ENCODE measurements around the gene MYADML2.
"Not testable (repeated sequence)": the region's sequence is repeated elsewhere in the genome, so short reads cannot be mapped to it uniquely, and the experiment has no call there.

MYADML2 gene

DNA sequence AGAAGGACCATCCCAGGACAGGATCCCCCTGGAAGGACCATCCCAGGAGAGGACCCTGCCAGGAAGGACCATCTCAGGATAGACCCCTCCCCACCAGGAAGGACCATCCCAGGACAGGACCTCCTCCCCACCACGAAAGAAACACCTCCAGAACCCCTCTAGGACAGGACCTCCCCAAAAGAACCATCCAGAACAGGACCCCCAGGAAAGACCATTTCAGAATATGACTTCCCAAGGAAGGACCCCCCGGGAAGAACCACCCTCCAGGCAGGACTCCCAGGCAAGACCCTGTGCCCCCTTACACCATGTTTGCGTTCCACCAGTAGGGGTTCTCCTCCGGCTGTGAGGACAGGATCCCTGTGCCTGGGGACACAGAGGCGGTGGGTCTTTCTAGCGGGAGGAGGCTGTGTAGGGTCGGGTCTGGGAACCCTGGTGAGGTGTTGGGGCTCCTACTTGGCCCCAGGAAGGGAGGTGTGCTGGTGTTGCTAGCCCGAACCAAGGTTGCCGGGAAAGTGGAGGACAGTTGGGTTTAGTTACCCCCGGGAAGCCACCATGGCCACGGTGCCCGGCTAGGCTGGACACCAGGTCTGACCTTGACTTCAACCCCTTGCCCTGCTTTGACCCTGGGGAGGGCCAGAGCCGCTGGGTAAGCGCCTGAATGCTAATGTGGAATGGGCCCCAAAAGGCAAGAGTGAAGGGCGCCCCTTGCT is 11.8 kb upstream of the MYADML2 start:
- DNase-seq: no peak

DNA sequence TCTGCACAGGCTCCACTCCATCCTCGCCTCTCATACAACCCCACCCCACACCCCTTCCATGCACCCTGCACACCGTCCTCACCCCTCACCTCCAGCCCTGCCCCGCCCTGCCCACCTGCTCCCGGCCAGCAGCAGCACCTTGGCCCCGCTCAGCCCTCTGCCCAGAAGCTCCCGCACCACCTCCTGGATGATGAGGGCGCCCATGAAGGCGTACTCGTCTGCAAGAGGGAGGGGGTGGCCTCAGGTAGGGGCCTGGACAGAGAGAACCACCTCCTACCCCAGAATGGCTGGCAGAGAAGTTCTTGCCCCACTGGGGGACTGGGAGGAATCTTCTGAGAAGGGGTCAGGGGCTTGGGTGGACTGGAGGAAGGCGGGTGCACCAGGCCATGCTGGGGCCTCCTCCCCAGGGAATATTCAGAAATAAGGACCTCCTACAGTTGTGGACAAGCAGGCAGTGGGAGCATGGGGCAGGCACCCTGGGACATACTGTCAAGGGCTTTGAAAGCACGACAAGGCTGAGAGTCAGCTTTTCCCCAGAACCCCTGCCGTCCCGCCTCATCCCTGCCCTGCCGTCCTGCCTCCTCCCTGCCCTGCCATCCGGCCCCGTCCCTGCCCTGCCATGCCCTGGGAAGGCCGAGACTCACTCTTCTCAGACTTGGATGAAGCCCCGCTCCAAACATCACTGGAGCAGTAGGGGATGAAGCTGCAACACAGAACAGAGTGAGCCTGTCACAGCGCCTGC is 10.8 kb upstream of the MYADML2 start:
- no peak for DNase-seq

DNA sequence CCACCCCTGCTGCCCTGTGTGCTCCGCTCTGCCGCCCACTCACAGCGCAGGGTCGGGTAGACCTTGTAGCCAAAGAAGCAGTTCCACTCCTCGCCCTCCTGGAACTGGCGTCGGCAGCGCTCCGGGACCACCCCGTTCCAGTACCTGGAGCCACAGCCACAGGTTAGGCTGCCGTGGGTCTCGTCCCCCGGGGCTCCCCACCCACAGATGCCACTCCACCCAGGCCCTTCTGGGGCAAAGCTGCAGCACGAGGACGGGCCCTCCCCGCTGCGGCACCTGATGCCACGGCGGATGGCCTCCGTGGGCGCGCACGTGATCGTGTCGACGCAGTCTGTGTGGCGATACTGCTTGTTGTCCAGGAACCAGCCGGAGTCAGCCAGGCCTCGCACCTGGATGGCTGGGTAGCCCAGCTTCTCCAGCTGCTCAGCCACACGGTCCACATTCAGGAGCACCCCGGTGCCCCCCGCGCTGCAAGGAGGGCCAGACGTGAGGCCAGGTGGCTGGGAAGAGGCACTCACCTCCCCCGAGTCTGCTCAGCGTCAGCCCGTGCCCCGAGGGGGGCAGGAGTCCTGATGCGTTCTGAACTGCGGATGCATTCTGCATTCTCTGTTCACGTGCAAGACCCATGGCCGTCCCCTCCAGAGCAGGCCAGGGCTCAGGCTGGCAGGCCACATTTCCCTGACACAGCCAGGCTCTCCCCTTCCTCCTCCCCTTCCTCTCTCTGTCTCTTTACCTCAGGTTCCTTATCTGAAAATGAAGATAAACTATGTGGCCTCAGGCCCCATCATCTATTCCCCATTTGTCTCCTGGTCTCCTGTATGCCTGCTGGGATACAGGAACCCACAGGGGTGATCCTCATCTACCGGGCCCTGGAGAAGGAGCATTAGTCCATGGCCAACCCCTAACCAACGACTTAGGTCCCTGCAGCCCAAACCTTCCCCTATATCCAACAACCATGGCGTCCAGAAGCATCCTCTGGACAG is 9.9 kb upstream of the MYADML2 start:
- DNase-seq: no peak

DNA sequence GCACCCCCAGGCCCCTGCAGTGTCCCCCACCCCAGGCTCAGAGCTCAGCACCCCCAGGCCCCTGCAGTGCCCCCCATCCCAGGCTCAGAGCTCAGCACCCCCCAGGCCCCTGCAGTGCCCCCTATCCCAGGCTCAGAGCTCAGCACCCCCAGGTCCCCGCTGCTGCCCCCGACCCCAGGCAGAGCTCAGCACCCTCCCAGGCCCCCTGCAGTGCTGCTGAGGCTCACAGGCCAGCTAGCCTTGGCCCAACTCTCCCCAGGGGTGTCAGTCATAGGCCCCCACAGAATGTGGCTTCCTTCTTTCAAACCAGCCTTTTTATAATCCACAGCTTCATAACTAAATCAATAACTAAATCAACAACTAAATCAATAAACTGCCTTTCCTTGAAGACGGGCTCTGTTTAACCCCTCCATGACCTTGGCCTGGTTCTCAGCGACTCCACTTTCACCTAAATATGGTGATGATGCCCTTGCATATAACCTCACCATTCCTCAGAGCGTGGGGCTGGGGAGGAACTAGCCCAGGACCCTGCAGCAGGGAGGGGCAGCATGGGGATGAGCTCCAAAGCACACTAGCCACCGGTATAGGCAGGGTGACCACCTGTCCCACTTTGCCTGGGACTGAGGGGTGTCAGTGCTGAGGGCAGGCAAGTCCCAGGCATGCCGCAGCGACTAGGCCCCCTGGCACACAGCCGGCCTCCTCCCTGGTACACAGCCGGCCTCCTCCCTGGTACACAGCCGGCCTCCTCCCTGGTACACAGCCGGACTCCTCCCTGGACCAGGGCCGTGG is 8.9 kb upstream of the MYADML2 start:
- DNase-seq: no peak

DNA sequence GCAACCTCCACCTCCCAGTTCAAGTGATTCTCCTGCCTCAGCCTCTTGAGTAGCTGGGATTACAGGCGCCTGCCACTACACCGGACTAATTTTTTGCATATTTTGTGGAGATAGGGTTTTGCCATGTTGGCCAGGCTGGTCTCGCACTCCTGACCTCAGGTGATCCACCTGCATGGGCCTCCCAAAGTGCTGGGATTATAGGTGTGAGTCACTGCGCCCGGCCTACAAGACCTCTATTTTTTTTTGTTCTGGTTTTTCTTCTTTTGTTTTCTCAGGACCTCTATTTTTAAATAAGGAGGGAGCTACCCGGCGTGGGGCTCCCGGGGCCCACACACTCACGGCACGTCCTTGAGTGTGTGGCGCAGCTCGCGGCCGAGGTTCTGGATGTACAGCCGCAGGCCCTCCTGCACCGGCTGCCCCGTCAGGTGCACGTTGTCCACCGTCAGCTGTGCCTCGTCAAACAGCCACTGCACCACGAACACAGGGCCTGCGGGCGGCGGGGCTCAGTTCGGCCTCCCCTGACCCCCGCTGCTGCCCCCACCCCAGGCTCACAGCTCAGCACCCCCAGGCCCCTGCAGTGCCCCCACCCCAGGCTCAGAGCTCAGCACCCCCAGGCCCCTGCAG is 8.1 kb upstream of the MYADML2 start:
- no peak for DNase-seq

DNA sequence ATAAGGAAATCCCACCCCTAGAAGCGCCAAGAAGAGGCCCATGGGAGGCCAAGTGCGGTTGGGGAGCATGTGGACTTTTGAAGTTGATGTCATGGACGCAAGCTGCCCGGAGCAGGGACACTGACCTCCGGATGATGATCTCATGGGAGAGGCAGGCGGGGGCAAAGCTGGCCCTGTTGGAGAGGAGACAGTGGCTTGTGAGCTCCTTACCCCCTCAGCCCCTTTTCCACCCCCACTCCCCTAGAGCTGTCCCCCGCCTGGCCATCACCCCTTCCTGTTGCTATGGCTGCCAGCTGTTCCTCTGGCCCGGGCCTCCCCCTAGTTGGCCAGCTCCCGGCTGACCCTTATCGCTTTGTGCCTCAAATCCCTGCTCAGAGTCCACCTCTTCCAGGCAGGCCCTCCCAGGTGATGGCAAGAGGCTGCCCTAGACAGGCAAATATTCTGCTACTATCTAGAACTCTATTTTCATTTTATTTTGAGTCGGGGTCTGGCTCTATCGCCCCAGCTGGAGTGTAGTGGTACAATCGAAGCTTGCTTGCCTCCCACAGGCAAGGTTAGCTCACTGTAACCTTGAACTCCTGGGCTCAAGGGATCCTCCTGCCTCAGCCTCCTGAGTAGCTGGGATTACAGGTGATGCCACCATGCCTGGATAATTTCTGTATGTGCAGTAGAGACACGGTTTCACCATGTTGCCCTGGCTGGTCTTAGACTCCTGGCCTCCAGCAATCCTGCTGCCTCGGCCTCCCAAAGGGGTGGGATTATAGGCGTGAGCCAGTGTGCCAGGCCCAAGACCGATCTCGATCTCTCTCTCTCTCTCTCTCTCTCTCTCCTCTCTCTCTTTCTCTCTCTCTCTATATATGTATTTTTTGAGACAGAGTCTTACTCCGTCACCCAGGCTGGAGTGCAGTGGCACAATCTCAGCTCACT is 7.4 kb upstream of the MYADML2 start:
- DNase-seq: no peak

DNA sequence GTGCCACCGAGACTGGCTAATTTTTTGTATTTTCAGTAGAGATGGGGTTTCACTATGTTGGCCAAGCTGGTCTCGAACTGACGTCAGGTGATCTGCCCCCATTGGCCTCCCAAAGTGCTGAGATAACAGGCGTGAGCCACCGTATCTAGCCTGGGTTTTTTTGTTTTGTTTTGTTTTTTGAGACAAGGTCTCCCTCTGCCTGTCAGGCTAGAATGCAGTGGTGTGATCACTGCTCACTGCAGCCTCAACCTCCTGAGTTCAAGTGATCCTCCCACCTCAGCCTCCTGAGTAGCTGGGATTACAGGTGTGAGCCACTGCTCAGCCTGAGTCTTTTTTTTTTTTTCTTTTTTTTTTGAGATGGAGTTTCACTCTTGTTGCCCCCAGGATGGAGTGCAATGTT is 6.4 kb upstream of the MYADML2 start:
- not testable (repeated sequence) for DNase-seq

DNA sequence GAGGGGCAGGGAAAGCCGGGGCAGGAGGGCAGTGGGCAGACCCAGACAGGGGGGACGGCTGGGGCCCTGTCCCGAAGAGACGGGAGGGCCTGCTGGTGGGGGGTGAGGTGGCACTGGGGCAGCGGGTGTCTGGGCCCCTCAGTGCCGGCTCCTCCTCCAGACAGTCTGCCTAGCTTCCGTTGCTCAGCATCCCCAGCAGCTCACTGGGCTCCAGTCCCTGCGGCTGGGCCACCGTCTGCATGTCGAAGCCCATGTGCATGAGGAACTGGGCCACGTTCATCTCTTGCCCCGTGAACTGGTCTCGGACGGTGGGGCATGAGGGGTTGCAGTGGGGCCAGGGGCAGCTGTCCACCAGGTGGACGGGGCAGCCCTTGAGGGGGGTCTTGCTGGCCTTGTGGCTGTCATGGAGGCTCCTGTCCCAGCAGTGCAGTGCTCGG is 5.8 kb upstream of the MYADML2 start:
- no peak for DNase-seq

DNA sequence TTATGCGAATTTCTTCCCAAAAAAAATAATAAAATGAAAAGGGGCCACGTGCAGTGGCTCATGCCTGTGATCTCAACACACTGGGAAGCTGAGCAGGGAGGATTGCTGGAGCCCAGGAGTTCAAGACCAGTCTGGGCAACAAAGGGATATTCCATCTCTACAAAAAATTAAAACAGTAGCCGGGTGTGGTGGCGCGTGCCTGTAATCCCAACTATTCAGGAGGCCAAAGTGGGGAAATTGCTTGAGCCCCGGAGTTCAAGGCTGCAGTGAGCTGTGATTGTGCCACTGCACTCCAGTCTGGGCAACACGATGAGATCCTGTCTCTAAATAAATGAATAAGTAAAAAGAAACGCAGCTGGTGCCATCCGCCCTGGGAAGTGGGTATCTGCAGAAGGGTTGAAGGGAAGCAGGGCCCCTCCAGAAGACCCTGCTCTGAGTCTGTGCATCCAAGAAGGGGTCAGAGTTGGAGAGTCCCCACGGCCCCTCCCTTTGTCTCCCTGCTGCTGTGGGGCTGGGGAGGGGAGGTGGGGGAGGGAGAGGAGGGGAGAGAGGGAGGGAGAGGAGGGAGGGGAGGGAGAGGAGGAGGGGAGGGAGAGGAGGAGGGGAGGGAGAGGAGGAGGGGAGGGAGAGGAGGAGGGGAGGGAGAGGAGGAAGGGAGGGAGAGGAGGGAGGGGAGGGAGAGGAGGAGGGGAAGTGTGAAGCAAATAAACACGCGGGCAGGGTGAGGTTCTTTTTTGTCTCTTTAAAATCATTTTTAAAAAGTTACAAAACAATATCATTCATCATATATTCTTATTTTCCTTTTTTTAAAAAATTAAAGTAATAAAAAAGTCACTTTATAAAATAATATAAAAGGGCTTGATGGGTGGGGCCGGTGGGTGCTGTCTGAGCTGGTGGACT is 5.0 kb upstream of the MYADML2 start:
- no peak for DNase-seq

DNA sequence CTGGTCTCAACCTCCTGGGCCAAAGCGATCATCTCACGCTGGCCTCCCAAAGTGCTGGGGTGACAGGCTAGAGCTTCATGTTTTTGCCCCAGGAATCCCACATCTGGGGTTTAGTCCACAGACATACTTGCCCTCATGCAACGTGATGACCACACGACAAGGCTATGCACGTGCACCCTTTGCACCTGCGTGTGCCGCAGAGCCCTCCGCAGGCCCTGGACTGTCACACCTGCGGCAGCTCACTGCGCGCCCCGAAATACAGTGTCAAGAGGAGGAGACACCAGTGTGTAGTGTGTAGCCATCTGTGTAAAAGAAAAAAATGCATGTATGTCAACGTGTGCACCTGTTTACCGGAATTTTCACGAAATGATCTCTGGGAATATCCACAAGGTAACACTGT is 3.5 kb upstream of the MYADML2 start:
- DNase-seq: no peak

DNA sequence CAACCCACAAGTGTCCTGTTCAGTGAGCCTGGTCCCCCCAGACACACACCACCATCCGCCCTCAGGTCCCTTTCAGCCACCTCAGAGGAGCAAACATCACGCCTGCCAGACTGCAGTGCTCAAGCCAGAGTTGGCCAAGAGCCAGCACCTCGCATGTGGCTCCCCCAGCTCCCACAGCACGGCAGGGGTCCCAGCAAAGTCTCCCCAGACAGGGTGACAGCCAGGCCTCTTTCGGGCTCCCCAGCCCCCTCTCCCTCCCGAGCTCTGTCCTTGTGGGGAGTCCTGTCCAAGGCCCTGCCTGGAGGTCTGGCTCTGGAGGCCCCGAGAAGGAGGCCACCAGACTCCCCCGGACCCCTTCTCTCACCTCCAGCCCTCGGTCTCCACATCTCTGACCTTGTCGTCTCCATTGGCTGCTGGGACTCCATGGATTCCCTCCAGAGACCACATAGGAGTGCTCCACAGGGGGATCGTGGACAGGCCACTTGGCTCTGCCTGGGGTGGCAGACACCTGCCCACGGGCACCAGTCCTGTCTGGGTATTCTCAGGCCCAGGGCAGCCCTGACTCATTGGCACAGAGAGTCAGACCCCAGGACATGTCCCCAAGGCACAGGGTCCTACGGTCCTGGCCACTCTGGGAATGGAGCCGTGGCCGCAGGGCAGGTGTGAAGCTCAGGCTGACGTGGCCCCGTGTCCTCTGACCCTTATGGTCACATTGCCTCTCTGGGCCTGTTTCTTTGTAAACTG is 1.8 kb upstream of the MYADML2 start:
- DNase-seq: no peak

DNA sequence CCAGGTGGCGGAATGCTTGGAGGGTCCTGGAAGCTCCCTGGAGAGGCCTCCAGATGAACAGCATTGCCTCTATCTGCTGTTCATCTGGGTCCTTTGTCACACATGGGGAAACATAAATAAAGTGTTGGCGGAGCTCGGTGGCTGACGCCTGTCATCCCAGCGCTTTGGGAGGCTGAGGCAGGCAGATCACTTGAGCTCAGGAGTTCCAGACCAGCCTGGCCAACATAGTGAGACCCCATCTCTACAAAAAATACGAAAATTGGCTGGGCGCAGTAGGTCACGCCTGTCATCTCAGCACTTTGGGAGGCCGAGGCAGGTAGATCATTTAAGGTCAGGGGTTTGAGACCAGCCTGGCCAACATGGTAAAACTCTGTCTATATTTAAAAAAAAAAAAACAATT is 2.2 kb downstream of the MYADML2 start:
- DNase-seq: no peak

DNA sequence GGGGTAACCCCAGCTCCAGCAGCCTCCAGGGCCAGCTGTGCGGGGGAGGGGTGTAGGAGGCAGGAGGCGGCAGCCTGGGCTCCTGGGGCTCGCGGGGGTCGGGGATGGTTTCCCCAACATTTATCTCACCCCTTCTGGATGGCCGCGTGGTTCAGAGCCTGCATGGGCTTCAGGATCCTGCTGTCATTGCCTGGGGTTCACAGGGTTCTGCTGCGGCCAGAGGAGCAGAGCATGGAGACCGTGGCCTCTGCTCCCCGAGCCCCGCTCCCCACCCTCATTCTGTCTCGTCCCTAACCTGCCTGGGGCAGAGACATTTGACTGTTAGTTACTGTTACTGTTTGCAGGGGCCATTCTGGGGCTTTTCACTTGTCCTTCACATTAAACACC is 4.9 kb downstream of the MYADML2 start:
- no peak for DNase-seq

DNA sequence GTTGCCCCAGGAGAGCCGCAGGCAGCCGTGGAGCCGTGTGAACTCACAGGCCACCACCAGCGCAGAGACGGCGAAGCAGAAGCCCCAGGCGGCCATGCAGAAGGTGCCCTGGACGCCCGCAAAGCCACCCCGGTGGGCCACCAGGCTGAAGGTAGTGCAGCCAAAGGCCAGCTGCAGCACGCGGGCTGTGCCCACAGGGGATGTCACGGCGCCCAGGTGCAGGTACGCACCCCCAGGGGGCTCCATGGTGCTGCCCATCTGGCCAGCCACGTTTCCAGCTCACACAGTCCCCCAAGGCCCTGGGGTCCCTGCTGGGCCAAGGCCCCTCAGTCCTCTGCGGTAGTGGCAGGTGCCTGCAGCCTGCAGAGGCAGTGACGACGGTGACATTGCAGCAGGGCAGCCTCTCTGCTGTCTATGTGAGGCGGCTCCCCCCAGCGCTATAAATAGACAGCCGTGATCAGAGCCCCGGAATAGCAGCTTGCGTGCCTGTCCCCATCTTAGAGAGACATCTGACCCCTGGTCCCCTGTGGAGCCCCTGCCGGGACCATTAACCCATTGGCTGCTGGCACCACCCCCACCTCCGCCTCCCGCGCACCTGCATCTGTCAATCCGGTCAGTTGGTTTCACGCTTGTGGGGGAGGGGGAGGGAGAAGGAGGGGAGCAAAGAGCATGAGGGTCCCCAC is 5.4 kb downstream of the MYADML2 start:
- no peak for DNase-seq

DNA sequence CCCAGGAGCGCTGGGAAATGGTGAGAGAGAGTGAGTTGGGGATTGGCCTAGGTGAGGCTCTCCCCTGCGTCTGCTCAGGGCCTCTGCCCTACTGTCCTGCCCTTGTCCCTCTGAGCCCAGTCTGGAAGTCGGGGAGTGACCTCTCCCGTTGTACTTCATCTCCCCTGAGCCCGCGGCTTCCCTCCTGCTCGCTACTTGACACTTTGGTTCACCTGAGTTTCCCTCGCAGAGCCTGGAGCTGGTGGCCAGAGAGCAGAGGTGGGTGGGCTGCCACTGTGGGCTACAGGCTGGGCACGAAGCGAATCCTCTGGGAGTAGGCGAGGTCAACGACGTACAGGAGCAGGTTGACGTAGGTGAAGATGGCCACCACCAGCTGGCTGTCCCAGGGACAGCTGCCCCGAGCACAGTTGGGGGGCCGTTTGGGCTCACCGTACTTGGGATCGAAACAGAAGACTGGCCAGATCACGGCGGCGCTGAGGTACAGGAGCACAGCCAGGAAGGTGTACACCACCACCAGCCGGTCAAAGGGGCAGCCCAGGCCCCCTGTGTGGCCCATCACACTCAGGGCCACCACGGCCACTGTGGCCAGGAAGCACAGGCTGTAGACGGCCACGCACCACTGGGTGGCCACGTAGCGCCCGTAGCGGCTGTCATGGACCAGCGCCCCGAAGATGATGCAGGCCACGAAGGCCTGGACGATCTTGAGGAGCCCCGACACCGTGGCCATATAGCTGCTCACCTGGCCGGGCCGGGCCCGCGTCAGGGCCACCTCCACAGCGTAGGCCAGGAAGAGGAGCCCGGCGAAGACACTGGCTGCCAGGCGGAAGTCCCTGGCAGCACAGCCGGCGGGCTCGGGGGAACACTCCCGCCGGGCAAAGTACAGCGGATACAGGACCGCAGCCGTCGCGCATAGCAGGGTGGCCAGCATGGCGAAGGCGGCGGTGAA is 6.2 kb downstream of the MYADML2 start:
- no peak for DNase-seq

DNA sequence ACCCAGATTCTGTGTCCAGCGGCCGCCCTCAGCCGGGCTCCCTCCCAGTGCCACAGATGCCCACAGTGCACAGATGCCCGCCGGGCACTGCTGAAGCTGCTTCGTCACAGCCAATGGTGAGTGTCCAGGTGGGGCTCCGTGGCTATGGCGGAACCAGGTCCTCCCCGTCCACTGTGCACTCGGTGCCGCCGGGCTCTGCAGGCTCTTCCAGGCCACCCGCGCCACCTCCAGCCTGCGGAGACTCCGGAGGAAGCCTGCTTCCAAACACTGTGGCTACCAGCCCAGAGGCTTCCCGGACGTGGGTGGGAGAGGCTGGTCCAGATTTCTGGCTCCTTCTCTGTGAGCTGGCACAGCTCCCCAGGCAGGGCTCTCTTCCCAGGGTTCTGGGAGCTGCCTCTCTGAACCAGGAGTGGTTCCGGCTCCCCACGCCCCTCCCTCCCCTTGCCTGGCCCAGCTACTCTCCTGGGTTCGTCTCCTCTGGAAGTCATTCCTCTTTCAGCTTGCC is 7.1 kb downstream of the MYADML2 start:
- no peak for DNase-seq

DNA sequence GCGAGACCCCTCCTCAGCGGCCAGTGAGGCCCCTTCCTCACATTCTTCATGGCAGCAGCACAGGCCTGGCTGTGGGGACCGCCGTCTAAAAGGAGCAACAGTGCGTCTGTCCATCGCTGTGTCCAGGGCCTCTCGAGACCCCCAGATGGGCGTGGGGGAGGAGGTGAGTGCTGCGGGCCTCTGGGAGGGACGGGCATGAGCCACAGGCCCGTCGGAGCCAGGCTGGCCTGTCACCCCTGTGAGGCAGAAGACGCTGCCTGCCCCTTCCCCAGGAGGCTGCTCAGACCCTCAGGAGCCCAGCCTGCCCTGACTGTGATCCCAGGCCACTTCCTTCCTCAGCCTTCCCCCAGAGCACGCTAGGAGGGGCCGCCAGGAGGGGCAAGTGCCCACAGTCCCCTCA is 7.8 kb downstream of the MYADML2 start:
- DNase-seq: no peak
